MG63 (cell line): Measurements from ENCODE around the gene TOR1B. TPM values are rescaled to one million over a fixed set of nuclear protein-coding genes. Genes with fewer than 3 reads are reported as not detected.
"Not testable (repeated sequence)": the region's sequence is repeated elsewhere in the genome, so short reads cannot be mapped to it uniquely, and the experiment has no call there.

Experiments used
- DNase-seq: peaks from one replicate; pipeline ENCODE4 v3.0.0-alpha.2; 2020
- H3K27me3 ChIP-seq: fragments of 250-450 bp; sonication (Bioruptor Pico); 2 replicates; pipeline ENCODE4 v1.5.1; 2020; ENCODE audit warnings: mild to moderate bottlenecking, moderate library complexity
- H3K36me3 ChIP-seq: fragments of 250-450 bp; sonication (Bioruptor Pico); 2 replicates; pipeline ENCODE4 v1.5.1; 2020; ENCODE audit warnings: mild to moderate bottlenecking, moderate library complexity
- H3K4me3 ChIP-seq: fragments of 250-450 bp; sonication (Bioruptor Pico); 2 replicates; pipeline ENCODE4 v1.5.1; 2020; ENCODE audit warnings: mild to moderate bottlenecking, moderate library complexity
- H3K9me3 ChIP-seq: fragments of 250-450 bp; sonication (Bioruptor Pico); 2 replicates; pipeline ENCODE4 v1.5.1; 2020; ENCODE audit warnings: mild to moderate bottlenecking, moderate library complexity
- total RNA-seq: library from RNA; depleted of rRNA; stranded (reverse); fragments of >200 nt; shearing (Covaris generic); gene quantifications from 2 replicates; pipeline ENCODE4 v1.2.3, GENCODE V29; 2014; ENCODE audit warnings: low replicate concordance

The TOR1B gene
- total RNA-seq, 1 experiment from 2014 or later, result 31.8 TPM

- DNase-seq, result peak; percentile 84
- H3K9me3 ChIP-seq, result no peaks in the 10 kb centered on the region
Measured at GRCh38 chr9:129773262-129774048, 29.5 kb upstream of the TOR1B start.

GRCh38 chr9:129774791-129775447 lies 28.1 kb upstream of the TOR1B start:
- DNase-seq, result no peak
- H3K36me3 ChIP-seq, result no peaks in the 10 kb centered on the region
- H3K27me3 ChIP-seq, result no peaks in the 10 kb centered on the region
- no peak overlapping the region for H3K4me3 ChIP-seq
- no peaks in the 10 kb centered on the region for H3K9me3 ChIP-seq

More at GRCh38 chr9:129773262-129774048, 29.5 kb upstream of the TOR1B start:
- H3K36me3 ChIP-seq, result no peaks in the 10 kb centered on the region
- no peak overlapping the region for H3K4me3 ChIP-seq
- no peaks in the 10 kb centered on the region for H3K27me3 ChIP-seq

GRCh38 chr9:129775448-129775798 lies 27.6 kb upstream of the TOR1B start:
- no peaks in the 10 kb centered on the region for H3K36me3 ChIP-seq
- H3K27me3 ChIP-seq, result no peaks in the 10 kb centered on the region
- no peak for DNase-seq
- H3K4me3 ChIP-seq, result no peak overlapping the region
- H3K9me3 ChIP-seq, result no peaks in the 10 kb centered on the region

GRCh38 chr9:129776096-129776495 lies 26.9 kb upstream of the TOR1B start:
- DNase-seq, H3K36me3 ChIP-seq, H3K9me3 ChIP-seq, H3K27me3 ChIP-seq, H3K4me3 ChIP-seq: not testable (repeated sequence)

GRCh38 chr9:129776566-129776937 lies 26.4 kb upstream of the TOR1B start:
- H3K36me3 ChIP-seq, result no peaks in the 10 kb centered on the region
- no peaks in the 10 kb centered on the region for H3K27me3 ChIP-seq
- no peak for DNase-seq
- no peak overlapping the region for H3K4me3 ChIP-seq
- H3K9me3 ChIP-seq, result no peaks in the 10 kb centered on the region

- no peaks in the 10 kb centered on the region for H3K27me3 ChIP-seq
- H3K36me3 ChIP-seq, result no peaks in the 10 kb centered on the region
- DNase-seq, result peak; percentile 99
Measured at GRCh38 chr9:129776938-129777768, 25.8 kb upstream of the TOR1B start.

GRCh38 chr9:129777769-129778130 lies 25.2 kb upstream of the TOR1B start:
- Histone ChIP-seq H3K4me3 (no peak overlapping the region), H3K36me3 (no peaks in the 10 kb centered on the region), H3K9me3 (no peaks in the 10 kb centered on the region), H3K27me3 (no peaks in the 10 kb centered on the region)
- DNase-seq, result no peak

More at GRCh38 chr9:129776938-129777768, 25.8 kb upstream of the TOR1B start:
- H3K9me3 ChIP-seq, result no peaks in the 10 kb centered on the region
- 0 out of 2 replicates have a peak overlapping the region, but pooled peaks have one; percentile 5 for H3K4me3 ChIP-seq

GRCh38 chr9:129778469-129778868 lies 24.5 kb upstream of the TOR1B start:
- no peak for DNase-seq
- no peaks in the 10 kb centered on the region for H3K9me3 ChIP-seq
- no peak overlapping the region for H3K4me3 ChIP-seq
- H3K36me3 ChIP-seq, result no peaks in the 10 kb centered on the region
- no peaks in the 10 kb centered on the region for H3K27me3 ChIP-seq

- no peaks in the 10 kb centered on the region for H3K27me3 ChIP-seq
- no peak overlapping the region for H3K4me3 ChIP-seq
- H3K36me3 ChIP-seq, result no peaks in the 10 kb centered on the region
- no peak for DNase-seq
- H3K9me3 ChIP-seq, result no peaks in the 10 kb centered on the region
Measured at GRCh38 chr9:129779560-129780190, 23.3 kb upstream of the TOR1B start.

- Histone ChIP-seq H3K27me3 (no peaks in the 10 kb centered on the region), H3K4me3 (no peak overlapping the region), H3K36me3 (no peaks in the 10 kb centered on the region), H3K9me3 (no peaks in the 10 kb centered on the region)
- no peak for DNase-seq
Measured at GRCh38 chr9:129781131-129781530, 21.9 kb upstream of the TOR1B start.

- DNase-seq, result no peak
- H3K9me3 ChIP-seq, result no peaks in the 10 kb centered on the region
- H3K4me3 ChIP-seq, result no peak overlapping the region
- no peaks in the 10 kb centered on the region for H3K36me3 ChIP-seq
- H3K27me3 ChIP-seq, result no peaks in the 10 kb centered on the region
Measured at GRCh38 chr9:129781981-129782380, 21.0 kb upstream of the TOR1B start.

- peak; percentile 49 for DNase-seq
- H3K9me3 ChIP-seq, result no peaks in the 10 kb centered on the region
- no peak overlapping the region for H3K4me3 ChIP-seq
- H3K36me3 ChIP-seq, result no peaks in the 10 kb centered on the region
- no peaks in the 10 kb centered on the region for H3K27me3 ChIP-seq
Measured at GRCh38 chr9:129783516-129784361, 19.2 kb upstream of the TOR1B start.

- H3K9me3 ChIP-seq, H3K4me3 ChIP-seq, H3K36me3 ChIP-seq, H3K27me3 ChIP-seq, DNase-seq: not testable (repeated sequence)
Measured at GRCh38 chr9:129784970-129785369, 18.0 kb upstream of the TOR1B start.

GRCh38 chr9:129785866-129786265 lies 17.1 kb upstream of the TOR1B start:
- Histone ChIP-seq H3K9me3 (no peaks in the 10 kb centered on the region), H3K27me3 (no peaks in the 10 kb centered on the region), H3K4me3 (no peak overlapping the region), H3K36me3 (no peaks in the 10 kb centered on the region)
- no peak for DNase-seq

GRCh38 chr9:129786481-129786880 lies 16.5 kb upstream of the TOR1B start:
- DNase-seq, result no peak
- H3K4me3 ChIP-seq, result no peak overlapping the region

GRCh38 chr9:129794549-129794948 lies 8.4 kb upstream of the TOR1B start:
- Histone ChIP-seq H3K36me3 (no peaks in the 10 kb centered on the region), H3K9me3 (no peaks in the 10 kb centered on the region), H3K4me3 (no peak overlapping the region), H3K27me3 (no peaks in the 10 kb centered on the region)
- no peak for DNase-seq

More at GRCh38 chr9:129786481-129786880, 16.5 kb upstream of the TOR1B start:
- Histone ChIP-seq H3K9me3 (no peaks in the 10 kb centered on the region), H3K27me3 (no peaks in the 10 kb centered on the region), H3K36me3 (no peaks in the 10 kb centered on the region)
